Left colon (tissue), 2 donors: ENCODE results near the gene RALGPS1. TPM values are rescaled to one million over a fixed set of nuclear protein-coding genes. Genes with fewer than 3 reads are reported as not detected.
A peak's percentile ranks its signal among the peaks of the same experiment; 100 is the strongest.

ENCODE experiments used
- ATAC-seq: fragments of 200-7000 bp; cut with Tn5 transposase; one replicate; pipeline ENCODE4 v1.9.1; 2020; ENCODE audit warnings: mild to moderate bottlenecking, moderate library complexity
- DNase-seq, 2 donors: peaks; one replicate each; pipeline ENCODE4 v3.0.0-alpha.2; 2020
- intact Hi-C, 2 donors: fragments of 100-400 bp; cut with DNase I in 1 of 2; cut with micrococcal nuclease in 1 of 2; formaldehyde crosslinking; loops; one replicate each; pipeline versions ENCODE4 v1.11.2 to v1.14.0; 2022; cut with DNase I, micrococcal nuclease
- total RNA-seq, 2 donors: library from RNA; stranded (reverse); fragmentation: NEBNext Ultra II Directional; extraction: Animal tissue kit (Norgen Biotek cat#: 25700); gene quantifications; one replicate each; pipeline ENCODE4 v1.2.1, GENCODE V29; 2021
- donor health status: DM: no; HTN: no; CAD: no.
- donor health status: DM: yes; HTN: yes; CAD: no.

Gene RALGPS1
- total RNA-seq, 2 donors from 2014 or later, result 32.7 to 46.5 TPM

DNA sequence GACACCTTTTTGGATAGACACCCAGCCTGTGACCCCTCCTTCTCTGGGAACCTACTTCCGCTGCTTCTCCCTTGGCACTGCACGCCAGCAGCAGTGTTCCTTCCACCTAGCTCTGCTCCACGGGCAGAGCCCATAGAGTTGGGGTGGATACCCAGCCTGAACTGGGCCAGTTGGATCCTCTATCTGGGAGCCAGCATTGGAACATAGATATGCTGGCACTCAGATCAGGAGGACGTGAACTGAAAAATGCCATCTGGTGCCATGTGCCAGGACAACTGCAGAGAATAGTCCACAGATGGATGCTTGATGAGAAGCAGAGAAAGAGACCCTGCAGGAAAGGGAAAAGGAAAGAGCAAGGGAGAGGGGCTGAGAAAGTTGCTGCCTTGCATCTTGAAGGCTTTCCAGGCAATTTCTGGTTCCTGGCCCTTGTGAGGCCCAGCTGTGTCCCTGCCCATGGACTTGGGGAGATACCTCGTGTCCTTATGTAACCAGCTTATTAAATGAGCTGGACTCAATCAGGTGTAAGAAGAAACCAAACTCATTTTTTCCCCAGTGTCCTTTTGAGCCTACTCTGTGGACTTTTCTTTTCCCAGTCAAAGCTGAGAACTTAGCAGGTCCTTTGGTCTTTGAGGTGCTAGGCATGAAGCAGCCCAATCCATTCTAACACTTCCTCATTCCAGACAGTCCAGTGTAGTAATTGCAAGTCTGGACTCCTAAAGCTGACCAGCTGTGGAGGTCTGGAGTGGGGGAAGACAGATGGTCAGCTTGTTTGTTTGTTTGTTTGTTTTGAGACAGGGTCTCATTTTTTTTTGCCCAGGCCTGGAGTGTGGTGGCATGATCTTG lies 168.8 kb downstream of the RALGPS1 start:
- intact Hi-C loops, result no loop called here
- DNase-seq (no peak), ATAC-seq (no peak)

DNA sequence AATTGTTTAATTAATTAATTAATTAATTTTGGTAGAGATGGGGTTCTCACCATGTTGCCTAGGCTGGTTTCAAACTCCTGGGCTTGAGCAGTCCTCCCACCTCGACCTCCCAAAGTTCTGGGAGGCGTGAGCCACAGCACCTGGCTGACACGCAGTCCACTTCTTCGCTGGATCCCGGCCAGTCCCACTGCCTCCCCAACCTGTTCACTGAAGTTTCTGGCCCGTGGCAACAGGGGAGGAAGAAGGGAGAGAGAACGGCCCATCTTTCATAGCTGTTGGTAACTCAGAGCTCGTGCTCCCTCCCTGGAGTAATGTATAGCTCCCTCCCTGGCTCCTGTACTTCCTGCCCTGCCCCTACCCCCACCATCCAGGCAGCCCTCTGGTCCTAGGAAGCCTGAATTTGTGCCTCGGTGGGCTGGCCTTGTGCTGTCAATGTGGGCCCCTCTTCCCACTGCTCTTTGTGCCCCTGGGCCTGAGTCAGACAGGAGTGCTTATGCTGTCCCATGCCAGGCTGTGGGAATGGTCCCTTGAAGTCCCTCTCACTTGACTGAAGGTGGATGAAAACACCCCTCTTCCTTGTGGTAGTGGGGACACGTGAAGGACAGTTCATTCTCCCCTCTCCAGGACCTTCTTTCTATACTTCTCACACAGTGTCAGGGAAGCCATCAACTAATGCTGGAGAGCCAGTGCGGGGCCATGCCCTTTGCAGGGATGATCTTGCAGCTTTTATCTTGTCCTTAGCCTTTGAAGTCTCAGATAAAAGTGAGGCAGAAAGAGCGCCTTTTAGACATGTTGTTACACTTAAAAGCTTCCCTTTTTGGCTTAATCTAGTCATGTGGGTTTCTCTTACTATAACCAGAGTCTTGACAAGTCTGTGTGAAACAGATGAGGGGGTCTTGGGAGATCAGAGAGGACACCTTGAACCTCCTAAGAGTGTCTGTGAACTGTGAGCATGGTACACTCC lies 169.8 kb downstream of the RALGPS1 start:
- no peak for DNase-seq
- no peak for ATAC-seq
- intact Hi-C loops, result no loop called here

DNA sequence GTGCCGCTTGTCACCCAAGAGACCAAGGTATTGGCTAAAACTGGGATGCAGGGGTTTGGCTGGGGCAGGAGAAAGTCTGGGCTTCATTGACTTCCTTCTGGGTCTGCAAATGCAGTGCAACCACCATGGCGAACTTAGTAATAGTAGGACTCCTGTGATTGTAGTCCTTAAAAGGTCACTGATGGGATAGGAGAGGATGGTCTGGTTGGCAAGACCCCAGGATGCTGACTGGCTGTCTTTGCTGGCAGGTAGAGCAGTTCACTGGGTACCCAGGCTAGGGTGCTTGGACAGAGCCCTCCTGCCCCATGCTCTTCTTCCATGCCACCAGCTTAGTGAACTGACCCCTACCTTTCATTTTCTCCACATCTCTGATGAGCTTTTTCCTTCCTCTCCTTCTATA lies 170.6 kb downstream of the RALGPS1 start:
- no peak for ATAC-seq
- intact Hi-C loops, result no loop called here
- DNase-seq, result no peak

DNA sequence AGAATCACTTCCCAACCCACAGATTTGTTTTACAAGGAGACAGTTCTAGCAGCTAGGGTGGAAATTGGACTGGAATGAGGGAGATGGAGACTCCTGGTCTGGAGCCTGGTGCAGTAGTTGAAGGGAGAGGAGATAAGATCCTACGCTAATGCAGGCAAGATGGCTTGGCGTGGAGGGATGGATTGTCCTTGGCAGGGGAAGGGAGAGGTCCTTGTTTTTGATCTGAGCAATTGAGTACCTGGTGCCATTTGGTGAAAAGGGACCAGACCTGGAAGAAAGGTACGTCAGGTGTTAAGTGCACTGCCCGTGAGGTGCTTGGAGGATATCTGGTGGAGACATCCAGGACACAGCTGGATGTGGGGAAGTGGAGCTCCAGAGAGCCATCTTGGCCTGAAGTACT lies 172.2 kb downstream of the RALGPS1 start:
- intact Hi-C loops, result no loop called here
- no peak for ATAC-seq
- no peak for DNase-seq

DNA sequence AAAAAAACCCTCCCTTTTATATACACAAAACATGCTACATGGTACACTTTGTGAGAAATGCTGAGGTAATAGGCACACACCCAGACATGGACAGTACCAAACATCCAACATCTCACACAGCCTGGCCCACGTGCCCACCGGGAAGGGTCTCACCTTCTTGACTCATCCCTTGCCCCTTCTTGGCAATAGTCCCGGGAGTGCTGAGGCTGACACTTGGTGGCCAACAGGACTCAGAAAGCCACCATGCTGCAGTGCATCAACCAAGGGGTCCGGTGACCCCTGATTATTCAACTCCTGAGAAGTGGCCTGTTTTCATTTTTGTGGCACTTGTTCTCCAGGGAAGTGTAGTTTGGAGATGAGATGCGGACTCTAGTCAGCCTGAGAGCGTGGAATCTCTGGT lies 172.8 kb downstream of the RALGPS1 start:
- ATAC-seq (no peak), DNase-seq (no peak)
- intact Hi-C loops, result no loop called here

DNA sequence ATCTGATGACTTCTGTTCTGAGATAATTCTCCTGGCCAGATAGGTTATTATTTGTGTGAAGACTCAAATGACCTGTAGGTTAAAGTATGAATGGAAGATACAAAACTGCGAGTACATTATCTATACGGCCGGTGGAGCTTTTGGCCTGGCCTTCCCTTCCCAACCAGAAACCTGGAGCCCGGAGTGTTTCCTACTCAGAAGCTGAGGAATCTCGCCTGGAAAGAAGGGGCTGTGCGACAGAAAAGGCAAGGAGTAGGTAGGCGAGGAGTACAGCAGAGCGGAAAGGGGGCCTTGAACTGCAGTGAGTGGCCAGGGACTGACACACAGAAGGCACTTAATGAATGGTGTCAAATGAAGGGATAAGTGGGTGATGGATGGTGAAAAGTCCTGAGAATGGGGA lies 173.3 kb downstream of the RALGPS1 start:
- no peak for ATAC-seq
- no peak for DNase-seq
- intact Hi-C loops, result no loop called here

DNA sequence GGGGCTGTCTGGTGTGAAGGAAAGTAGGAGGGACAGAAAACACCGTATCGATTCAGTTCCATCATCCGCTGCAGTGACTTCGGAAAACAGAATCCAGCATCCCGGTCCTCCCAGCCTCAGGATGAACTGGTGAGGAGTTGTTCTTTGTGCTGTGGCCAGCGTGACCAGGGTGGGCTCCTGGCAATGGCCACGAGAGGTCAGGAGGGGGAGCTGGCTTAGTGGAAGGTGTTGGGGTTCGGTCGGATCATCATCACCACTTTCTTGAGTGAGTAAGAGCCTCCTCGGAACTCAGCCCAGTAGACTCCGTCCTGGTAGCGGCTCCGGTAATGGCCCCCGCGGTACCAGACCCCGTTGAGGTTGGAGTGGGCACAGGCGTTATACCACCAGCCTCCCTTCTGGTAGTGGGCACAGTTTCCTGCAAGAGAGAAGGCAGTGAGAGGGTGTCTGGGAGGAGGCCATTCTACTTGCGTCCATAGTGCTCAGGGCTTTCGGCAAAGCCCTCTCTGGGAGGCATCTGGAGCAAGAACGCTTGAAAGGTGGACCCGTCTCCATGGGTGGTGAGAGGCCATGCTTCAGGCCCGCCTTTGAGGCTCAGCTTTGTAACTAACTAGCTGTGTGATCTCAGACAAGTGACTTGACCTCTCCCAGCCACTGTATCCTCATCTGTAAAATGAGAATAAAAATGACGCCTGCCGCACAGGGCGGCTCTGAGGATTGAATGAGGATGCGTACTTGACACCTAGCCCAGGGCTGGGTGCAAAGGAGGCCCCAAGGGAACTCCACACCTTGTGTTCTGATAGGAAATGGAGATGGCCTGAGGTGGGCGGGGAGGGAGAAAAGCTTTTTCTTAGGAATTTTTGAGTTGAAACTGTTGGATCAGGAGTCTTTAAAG lies 174.4 kb downstream of the RALGPS1 start:
- intact Hi-C loops, result no loop called here
- ATAC-seq, result no peak

DNA sequence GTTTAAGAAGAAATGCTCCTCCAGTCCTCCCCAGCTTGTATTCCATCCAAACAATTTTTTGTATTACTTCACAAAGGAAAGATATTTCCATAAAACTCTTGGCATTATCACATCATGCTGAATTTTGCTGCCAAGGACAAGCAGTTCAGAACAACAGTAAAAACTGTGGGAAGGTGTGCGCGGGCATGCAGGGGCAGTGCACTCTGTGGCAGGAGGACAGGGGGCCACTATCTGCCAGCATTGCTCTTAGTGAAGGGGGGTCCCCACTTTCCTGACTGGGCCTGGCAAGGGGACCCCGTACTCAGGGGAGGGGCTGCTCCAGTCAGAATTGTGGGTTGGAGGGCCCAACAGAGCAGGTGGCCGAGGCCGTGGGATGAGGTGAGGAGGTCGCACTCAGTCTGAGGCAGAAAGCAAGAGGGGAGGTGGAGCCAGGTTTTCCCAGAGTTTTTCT lies 175.1 kb downstream of the RALGPS1 start:
- intact Hi-C loops, result no loop called here
- ATAC-seq, result no peak
- no peak for DNase-seq

More for the DNA sequence above, 174.4 kb downstream of the RALGPS1 start:
- DNase-seq, result no peak

DNA sequence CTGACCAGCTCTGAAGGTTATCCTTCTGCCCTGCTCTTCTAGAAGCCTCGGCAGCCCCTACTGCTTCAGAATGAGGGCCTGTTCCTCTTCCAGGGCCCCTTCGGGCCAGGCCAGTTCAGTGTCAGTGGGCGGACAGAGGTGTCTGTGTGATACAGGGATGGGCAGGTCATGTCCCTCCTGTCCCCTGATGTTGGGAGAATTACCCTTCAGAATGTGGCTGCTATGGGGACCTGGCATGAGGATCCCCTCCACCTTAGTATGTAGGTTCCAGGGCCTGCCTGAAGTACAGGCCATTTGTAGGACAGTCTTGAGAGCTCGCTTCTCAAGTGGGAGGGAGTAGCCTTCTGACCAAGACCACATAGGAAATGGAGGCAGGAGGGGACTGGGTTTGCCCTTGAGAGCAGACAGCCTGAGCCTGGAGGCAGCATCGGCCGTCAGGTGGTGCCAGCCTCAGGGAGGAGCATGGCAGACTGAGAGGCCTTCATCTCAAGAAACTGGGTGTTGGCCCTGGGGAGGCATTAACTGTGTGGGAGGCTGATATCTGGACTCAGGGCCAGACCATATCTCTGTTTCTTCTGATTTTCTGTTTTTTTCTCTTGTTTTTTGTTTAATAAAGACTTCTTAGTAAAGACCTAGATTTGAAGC lies 175.9 kb downstream of the RALGPS1 start:
- DNase-seq (no peak), ATAC-seq (no peak)
- intact Hi-C loops, result no loop called here

DNA sequence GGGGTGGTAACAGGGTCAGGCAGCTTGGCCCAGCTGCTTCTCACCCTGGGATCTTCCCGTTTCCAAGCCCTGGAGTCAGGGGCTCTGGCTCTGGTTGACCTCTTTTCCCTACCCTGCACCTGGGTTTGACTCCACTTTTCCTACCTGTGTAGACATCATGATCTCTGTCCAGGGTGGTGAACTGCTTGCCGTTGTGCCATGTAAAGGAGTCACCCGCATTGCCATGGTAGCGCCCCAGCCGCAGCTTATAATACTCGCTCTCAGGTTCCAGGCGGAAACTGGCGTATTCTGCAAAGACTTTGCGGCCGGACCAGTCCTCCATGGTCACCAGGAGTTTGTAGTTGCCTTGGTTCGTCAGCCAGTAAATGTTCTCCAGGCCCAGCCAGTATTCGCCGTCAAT lies 176.9 kb downstream of the RALGPS1 start:
- intact Hi-C loops, result no loop called here
- DNase-seq (no peak), ATAC-seq (no peak)

DNA sequence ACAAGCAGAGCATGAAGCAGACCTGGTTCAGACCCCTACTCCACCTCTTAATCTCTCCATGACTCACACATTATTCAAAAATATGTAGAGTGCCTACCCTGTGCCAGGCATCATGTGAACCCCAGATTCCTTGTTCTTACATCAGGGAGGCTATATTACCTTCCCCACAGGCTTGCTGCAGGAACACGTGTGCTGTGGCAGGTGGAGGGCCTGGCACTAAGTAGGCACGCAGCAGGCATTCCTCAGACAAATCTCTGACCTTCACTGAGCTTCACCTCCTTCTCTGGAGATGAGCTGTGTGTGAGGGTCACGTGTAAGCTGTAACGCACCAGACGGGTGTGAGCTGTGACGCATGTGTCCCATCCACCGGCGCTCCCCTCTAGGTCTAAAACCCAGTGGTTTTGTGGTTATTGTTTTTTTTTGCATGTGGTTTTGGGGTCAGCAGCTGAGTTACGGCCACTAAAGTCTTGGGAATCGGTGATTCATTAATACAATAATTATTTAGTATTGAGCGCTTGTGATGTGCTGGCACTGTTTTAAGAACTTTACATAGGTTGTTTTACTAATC lies 177.5 kb downstream of the RALGPS1 start:
- DNase-seq (no peak), ATAC-seq (no peak)
- intact Hi-C loops, result no loop called here

DNA sequence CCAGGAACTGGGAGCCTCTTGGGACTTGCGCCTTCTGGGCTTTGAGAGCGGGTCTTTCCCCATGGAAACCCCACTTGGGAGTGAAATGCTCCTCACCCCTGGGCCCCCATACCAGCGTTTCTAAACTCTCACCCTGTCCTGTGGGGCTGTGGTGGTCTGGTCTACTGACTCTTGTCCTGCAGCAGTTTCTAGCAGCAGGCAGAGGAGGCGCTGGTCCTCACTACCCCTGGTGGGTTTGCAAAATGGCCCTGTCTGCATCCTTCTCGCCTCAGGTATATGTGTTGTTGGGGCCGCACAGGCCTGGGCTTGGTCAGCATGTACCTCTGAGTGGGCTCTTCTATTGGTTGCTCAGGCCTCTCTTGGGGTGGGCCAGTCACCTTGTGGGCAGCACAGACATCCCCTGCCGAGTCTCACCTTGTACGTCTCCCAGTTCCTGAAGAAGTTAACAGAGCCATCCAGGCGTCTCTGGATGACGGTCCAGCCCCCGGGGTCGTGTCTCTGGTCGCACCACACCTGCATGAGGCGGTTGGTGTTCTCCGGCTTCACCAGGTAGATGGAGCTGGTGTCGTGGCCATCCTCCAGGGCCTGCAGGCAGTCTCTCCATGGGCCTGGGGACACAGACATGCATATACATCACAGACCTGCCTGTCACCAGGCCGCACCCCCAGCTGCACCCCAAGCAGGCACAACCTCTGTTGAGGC lies 178.9 kb downstream of the RALGPS1 start:
- DNase-seq, result peak in 1 of 2 donors; percentile 21
- intact Hi-C loops, result no loop called here
- ATAC-seq, result no peak

DNA sequence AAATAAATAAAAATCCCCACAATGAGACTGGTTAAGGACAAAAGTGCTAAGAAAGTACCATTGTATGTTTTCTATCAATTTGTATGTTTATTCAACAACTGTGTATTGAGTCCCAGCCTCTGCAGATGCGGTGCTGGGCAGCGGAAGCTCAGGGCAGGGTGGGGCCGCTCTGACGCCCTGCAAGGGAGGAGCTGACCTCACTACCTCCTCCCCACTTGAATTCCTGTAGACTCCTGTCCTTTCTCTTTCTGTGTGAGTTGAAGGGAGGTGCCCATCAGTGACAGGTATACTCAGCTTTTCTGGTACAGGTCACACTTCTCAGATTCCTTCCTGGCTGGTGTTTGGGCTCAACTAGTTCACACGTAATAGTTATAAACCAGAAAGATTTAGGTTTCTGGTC lies 180.8 kb downstream of the RALGPS1 start:
- DNase-seq (peak in 1 of 2 donors; percentile 14), ATAC-seq (peak; percentile 85)
- intact Hi-C loops, result no loop called here

DNA sequence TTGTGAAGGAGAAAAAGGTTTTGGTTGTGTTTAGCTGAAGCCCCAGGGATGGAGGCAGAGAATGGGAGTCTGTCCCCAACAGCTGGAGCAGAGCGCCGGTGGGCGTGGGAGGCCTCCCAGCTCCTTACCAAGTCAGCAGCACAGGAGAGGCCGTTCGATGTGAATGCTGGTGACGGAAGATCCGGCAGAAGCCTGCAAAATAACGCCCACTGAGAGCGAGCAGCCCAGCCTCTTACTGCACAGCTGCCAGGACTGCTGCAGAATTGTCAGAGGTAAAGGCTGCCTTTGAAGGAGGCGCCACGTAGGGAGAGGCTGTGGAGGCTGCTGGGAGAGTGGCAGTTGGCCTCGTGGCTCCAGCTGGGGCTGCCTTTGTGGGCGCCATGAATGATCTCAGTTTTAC lies 181.6 kb downstream of the RALGPS1 start:
- intact Hi-C loops, result no loop called here
- DNase-seq (no peak), ATAC-seq (no peak)

DNA sequence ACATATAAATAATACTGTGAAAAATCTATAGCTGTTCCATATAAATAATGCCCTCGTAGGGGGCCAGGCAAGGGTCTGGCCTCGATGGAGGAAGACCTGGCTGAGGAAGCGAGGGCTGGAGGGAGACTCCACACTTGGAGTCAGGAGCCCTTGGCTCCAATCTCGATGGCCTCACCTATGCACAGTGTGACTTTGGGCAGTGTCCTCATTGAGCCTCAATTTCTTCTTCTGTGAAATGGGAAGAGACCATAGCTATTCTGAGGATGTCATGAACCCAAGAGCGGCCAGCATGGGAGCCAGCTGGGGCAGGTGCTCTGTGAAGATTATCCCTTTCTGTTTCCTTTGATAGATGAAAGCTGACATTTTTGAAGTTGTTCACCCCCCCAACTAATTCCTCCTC lies 183.1 kb downstream of the RALGPS1 start:
- no peak for ATAC-seq
- DNase-seq, result no peak
- intact Hi-C loops, result no loop called here

DNA sequence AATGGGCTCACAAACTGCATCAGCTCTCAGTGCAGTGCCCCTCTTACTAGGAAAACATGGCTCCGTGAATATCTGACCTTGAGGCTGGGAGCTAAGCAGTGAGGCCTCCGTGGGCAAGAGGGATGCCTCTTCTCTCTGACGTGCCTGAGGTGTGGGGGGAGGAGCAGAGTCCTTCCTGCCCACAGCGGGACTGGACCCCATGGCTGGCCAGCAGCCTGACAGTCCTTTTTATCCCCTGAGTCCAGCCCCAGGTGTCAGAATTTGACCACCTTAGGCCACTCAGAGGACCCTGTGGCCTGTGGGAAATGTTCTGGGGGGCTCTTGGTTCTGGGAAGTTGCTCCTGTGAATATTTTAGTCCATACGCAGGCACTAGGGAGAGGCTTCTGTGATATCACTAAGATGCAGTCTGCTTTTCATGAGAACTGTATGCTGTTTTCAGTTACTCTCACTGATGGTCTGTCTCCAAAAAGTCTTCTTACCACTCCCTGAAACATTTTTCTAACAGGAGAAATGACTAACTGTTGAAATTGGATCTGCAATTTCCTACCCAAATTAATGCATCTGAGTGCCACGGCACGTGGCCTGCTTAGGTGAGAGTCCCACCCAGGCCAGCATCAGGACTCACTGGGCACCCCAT lies 184.5 kb downstream of the RALGPS1 start:
- intact Hi-C loops, result no loop called here
- ATAC-seq, result no peak
- no peak for DNase-seq

DNA sequence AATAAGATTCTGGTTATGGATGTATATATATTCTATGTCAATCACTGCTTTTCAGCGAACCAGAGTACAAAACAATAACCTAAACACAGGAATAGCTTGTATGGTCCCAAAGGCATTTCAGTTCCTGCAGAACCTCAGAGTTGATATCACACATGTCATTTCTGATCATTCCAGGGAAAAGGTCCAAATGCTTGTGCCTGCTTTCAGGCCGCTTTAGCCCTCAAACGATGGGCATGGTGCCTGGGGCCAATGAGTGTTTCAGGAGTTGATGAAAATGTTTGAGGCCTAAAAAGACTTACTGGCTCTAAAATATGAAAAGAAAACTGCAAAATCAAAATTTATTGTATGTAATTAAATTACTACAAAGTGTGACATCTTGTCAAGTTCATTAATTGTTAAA lies 185.1 kb downstream of the RALGPS1 start:
- DNase-seq (no peak), ATAC-seq (no peak)
- intact Hi-C loops, result no loop called here
